Measurements from ENCODE around the gene PRDX4. TPM values are rescaled to one million over a fixed set of nuclear protein-coding genes. Genes with fewer than 3 reads are reported as not detected.
"Not testable (repeated sequence)": the region's sequence is repeated elsewhere in the genome, so short reads cannot be mapped to it uniquely, and the experiment has no call there.

The PRDX4 gene
- total and polyA plus RNA-seq, 2 of the 8 experiments (the other 6 are each of a cell fraction or from before 2014, with no cell fraction given): 130 TPM

DNA sequence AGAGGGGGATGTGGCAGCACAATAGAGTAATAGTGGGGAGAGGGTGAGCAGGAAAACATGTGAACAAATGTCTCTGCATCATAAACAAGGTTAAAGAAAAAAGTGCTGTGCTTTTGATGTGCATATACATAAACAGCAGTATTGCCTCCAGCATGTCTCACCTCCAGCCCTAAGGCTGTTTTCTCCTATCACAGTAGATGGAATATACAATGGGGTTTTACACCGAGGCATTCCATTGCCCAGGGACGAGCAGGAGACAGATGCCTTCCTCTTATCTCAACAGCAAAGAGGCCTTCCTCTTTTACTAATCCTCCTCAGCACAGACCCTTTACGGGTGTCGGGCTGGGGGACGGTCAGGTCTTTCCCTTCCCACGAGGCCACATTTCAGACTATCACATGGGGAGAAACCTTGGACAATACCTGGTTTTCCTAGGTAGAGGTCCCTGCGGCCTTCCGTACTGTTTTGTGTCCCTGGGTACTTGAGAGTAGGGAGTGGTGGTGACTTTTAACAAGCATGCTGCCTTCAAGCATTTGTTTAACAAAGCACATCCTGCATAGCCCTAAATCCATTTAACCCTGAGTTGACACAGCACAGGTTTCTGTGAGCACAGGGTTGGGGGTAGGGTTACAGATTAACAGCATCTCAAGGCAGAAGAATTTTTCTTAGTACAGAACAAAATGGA, 7.1 kb upstream of the PRDX4 start:
- H2BK5ac ChIP-seq (ENCODE audit: low read depth, low read length); CTCF ChIA-PET (ENCODE audit: partially characterized antibody); H3K4me1 ChIP-seq (replicated peaks in 1 of 4; ENCODE audit: control insufficient read depth in 3 of 4, insufficient read depth in 4 of 4, low read length in 3 of 4); H3K27me3 ChIP-seq (replicated peaks in 1 of 4; ENCODE audit: control insufficient read depth in 3 of 4, extremely low read depth in 1 of 4, insufficient read depth in 3 of 4, low read length in 3 of 4); H4K91ac ChIP-seq (replicated peaks; ENCODE audit: insufficient read length, low read length); H3K56ac ChIP-seq (replicated peaks; ENCODE audit: insufficient read length, low read depth, low read length); H2AFZ ChIP-seq (ENCODE audit: low read length); H2BK15ac ChIP-seq (ENCODE audit: low read length); H3K9ac ChIP-seq (replicated peaks in 1 of 4; ENCODE audit: extremely low read depth in 1 of 4, low read depth in 3 of 4, low read length in 3 of 4); H4K20me1 ChIP-seq (replicated peaks in 1 of 2; ENCODE audit: control insufficient read depth in 1 of 2, insufficient read depth in 2 of 2, low read length in 2 of 2); H3K79me1 ChIP-seq (ENCODE audit: low read depth, low read length); H3K9me3 ChIP-seq (ENCODE audit: insufficient read depth in 2 of 2, low read depth in 1 of 2, low read length in 1 of 2); H3K14ac ChIP-seq (ENCODE audit: insufficient read length); H3K79me2 ChIP-seq (ENCODE audit: control insufficient read depth in 1 of 2, insufficient read depth in 2 of 2, low read length in 2 of 2); H3K23ac ChIP-seq (ENCODE audit: insufficient read length); H2AK5ac ChIP-seq (ENCODE audit: low read depth, low read length); H3K4ac ChIP-seq (replicated peaks; ENCODE audit: insufficient read length, low read depth, low read length); POLR2A ChIA-PET (ENCODE audit: partially characterized antibody); H3K36me3 ChIP-seq (ENCODE audit: control insufficient read depth in 2 of 4, insufficient read depth in 4 of 4, low read length in 3 of 4); H2BK120ac ChIP-seq (replicated peaks; ENCODE audit: low read depth, low read length); H4K8ac ChIP-seq (ENCODE audit: extremely low read depth, insufficient read depth, low read length); H3K23me2 ChIP-seq (ENCODE audit: low read depth, low read length); H2BK20ac ChIP-seq (ENCODE audit: low read length); FAIRE-seq; DNase-seq (ENCODE audit: low read depth in 1 of 2, low spot score in 2 of 2); H2BK12ac ChIP-seq (ENCODE audit: low read depth, low read length); H4K5ac ChIP-seq (ENCODE audit: insufficient read length, low read depth, low read length): not testable (repeated sequence)
- 27% methylated on average over 3 of the region's 8 CpGs; no CpG with 5 or more reads in 1 of the 2 experiments for WGBS, 2 experiments (ENCODE audit: extremely low coverage in 1 of 2, insufficient coverage in 1 of 2, insufficient read length in 1 of 2, insufficient replicate concordance in 2 of 2, low coverage in 1 of 2, low lambda C conversion rate in 2 of 2, missing lambda C conversion rate in 1 of 2)
- peak overlapping the region; percentile 33 to 45 for H3K4me2 ChIP-seq (ENCODE audit: insufficient read depth in 1 of 2, low read depth in 2 of 2, low read length in 2 of 2)
- H3K4me3 ChIP-seq (ENCODE audit: extremely low read depth in 1 of 4, insufficient read depth in 2 of 4, low read depth in 3 of 4, low read length in 4 of 4): 0 out of 8 replicates have a peak overlapping the region, but pooled peaks of 1 of the 4 experiments have one; percentile 6
- TF ChIP-seq ASH2L (IDR thresholded peaks at IDR 0.05; ENCODE audit: low read length): peak; percentile 22
- peak overlapping the region; percentile 25; the same call in 1 of the 2 replicates for H3K27ac ChIP-seq (ENCODE audit: low read depth, low read length)
- H3K18ac ChIP-seq (ENCODE audit: extremely low read depth, low read length): peak overlapping the region; percentile 27; the same call in 1 of the 2 replicates

All from H1 (cell line).